Renal cortex interstitium (tissue), 11 donors: ENCODE data around the gene RNF225. TPM values are rescaled to one million over a fixed set of nuclear protein-coding genes. Genes with fewer than 3 reads are reported as not detected.
"Not testable (repeated sequence)": the region's sequence is repeated elsewhere in the genome, so short reads cannot be mapped to it uniquely, and the experiment has no call there.

ENCODE experiments used
- DNase-seq, 11 donors: peaks; one replicate each; pipeline ENCODE4 v3.0.0-alpha.2; 2013; ENCODE audit warnings: low read depth in 9 of 11, low spot score in 4 of 11; ENCODE audit errors: extremely low read depth in 1 of 11
- polyA plus RNA-seq, 3 donors: library from polyadenylated mRNA; unstranded; fragments of 120-200 nt; gene quantifications; one replicate each; pipeline ENCODE4 v1.2.1, GENCODE V29; 2013; ENCODE audit not compliant: insufficient read length in 3 of 3

The RNF225 gene
- polyA plus RNA-seq, 3 donors = not detected

GRCh38 chr19:58400916-58401839 is 5.7 kb downstream of the RNF225 start:
- DNase-seq = peak; percentile 98 to 100 (median 99)

- no peak for DNase-seq
Measured at GRCh38 chr19:58401840-58402421, 6.5 kb downstream of the RNF225 start.

- DNase-seq = not testable (repeated sequence)
Measured at GRCh38 chr19:58403920-58404478, 8.5 kb downstream of the RNF225 start.

- DNase-seq = no peak
Measured at GRCh38 chr19:58406818-58407657, 11.6 kb downstream of the RNF225 start.

GRCh38 chr19:58407658-58408151 is 12.2 kb downstream of the RNF225 start:
- DNase-seq = no peak

- DNase-seq = peak; percentile 87 to 97 (median 94)
Measured at GRCh38 chr19:58408152-58409009, 12.9 kb downstream of the RNF225 start, which contains the start of gene ZNF584. Gene ZNF584 (plus strand): TSS chr19:58408649. CDS start chr19:58409148, 499 bp downstream.

GRCh38 chr19:58409010-58409790 is 13.7 kb downstream of the RNF225 start:
- DNase-seq = no peak

- DNase-seq = no peak
Measured at GRCh38 chr19:58416604-58417003, 21.1 kb downstream of the RNF225 start.

GRCh38 chr19:58417071-58417470 is 21.6 kb downstream of the RNF225 start:
- no peak for DNase-seq

- DNase-seq = no peak
Measured at GRCh38 chr19:58428617-58429016, 33.2 kb downstream of the RNF225 start.

- DNase-seq = no peak
Measured at GRCh38 chr19:58429745-58430144, 34.3 kb downstream of the RNF225 start.

- DNase-seq = no peak
Measured at GRCh38 chr19:58434217-58434616, 38.8 kb downstream of the RNF225 start.

GRCh38 chr19:58439576-58440554 is 44.4 kb downstream of the RNF225 start, which contains the start of gene ZNF132:
Gene ZNF132 (minus strand): TSS chr19:58440153. CDS start chr19:58439821, 332 bp downstream.
- DNase-seq = peak; percentile 98 to 100 (median 99)

- no peak for DNase-seq
Measured at GRCh38 chr19:58440556-58440955, 45.1 kb downstream of the RNF225 start.

- not testable (repeated sequence) for DNase-seq
Measured at GRCh38 chr19:58442986-58443385, 47.5 kb downstream of the RNF225 start.
